ENCODE results near the gene PCLO. TPM values are rescaled to one million over a fixed set of nuclear protein-coding genes. Genes with fewer than 3 reads are reported as not detected.

PCLO gene
- polyA plus RNA-seq, 2 of the 4 experiments (the other 2 are of a cell fraction) = 0.41 to 1.1 TPM

DNA sequence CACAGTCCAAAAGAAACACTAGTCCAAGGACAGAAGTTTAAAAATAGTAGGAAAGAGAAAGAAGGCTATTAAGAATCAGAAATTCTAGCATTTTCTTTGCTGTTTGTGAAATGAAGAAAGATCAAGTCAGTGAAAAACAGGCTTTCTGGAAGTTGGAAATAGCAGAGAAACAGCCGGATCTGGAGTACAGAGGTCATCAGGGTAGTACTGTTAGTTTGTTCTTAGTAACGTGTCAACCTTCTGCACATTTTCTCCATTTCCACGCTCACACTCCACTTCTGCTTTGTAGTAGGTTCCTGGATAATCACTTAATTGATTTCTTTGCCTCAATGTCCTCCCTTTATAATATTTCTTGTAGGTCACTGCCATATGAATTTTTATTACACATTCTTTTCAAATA, 322.6 kb downstream of the PCLO start:
- Histone ChIP-seq H3K4me2 (peak overlapping the region; percentile 2; the same call in 1 of the 3 replicates), H3K4me1 (no peaks in the 10 kb centered on the region), H3K4me3 (no peak overlapping the region), H3K27ac (no peak overlapping the region), H3K9me3 (no peaks in the 10 kb centered on the region)
- ChIA-PET CTCF (no interaction called here), POLR2A (no interaction called here)
- no peak for FAIRE-seq
- ATAC-seq = no peak
- no peak for TF ChIP-seq PBX3 (IDR thresholded peaks at IDR 0.05)
- no peak for TF ChIP-seq JUN (IDR thresholded peaks at IDR 0.05)
- DNase-seq (ENCODE audit: low read depth in 1 of 2, low spot score in 1 of 2) = no peak
- WGBS (ENCODE audit: missing lambda C conversion rate) = 33% methylated on average over 3 of the region's 3 CpGs

DNA sequence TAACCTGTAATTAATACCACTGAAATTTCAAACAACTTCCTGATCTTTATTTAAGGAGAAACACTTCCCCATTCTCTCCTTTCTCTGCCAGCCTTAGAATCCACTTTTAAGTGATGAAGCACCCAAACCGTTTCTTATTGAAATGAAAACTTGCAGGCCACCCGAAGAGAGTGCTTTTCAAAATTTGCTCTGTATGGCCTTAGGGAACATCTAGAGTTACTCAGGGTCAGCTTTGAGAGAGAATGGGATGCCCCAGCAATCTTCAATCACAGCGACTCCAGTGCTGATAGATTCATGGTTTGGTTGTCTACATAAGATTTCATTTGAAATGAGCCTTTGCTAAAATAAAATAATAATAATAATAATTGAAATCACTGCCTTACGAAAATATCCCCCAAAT, 323.1 kb downstream of the PCLO start:
- CTCF ChIA-PET = no interaction called here

More for the DNA sequence above, 323.1 kb downstream of the PCLO start:
- peak overlapping the region; percentile 2; the same call in 1 of the 3 replicates for H3K4me2 ChIP-seq
- TF ChIP-seq, protein P1, sequence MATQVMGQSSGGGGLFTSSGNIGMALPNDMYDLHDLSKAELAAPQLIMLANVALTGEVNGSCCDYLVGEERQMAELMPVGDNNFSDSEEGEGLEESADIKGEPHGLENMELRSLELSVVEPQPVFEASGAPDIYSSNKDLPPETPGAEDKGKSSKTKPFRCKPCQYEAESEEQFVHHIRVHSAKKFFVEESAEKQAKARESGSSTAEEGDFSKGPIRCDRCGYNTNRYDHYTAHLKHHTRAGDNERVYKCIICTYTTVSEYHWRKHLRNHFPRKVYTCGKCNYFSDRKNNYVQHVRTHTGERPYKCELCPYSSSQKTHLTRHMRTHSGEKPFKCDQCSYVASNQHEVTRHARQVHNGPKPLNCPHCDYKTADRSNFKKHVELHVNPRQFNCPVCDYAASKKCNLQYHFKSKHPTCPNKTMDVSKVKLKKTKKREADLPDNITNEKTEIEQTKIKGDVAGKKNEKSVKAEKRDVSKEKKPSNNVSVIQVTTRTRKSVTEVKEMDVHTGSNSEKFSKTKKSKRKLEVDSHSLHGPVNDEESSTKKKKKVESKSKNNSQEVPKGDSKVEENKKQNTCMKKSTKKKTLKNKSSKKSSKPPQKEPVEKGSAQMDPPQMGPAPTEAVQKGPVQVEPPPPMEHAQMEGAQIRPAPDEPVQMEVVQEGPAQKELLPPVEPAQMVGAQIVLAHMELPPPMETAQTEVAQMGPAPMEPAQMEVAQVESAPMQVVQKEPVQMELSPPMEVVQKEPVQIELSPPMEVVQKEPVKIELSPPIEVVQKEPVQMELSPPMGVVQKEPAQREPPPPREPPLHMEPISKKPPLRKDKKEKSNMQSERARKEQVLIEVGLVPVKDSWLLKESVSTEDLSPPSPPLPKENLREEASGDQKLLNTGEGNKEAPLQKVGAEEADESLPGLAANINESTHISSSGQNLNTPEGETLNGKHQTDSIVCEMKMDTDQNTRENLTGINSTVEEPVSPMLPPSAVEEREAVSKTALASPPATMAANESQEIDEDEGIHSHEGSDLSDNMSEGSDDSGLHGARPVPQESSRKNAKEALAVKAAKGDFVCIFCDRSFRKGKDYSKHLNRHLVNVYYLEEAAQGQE (IDR thresholded peaks at IDR 0.05) = no peak
- TF ChIP-seq CTCF (IDR thresholded peaks at IDR 0.05) (no peak), CBX2 (IDR thresholded peaks at IDR 0.05; ENCODE audit: borderline replicate concordance, low read depth) (no peak), HEYL (CRISPR knock-in tag; IDR thresholded peaks at IDR 0.05) (no peak), RCOR1 (IDR thresholded peaks at IDR 0.05; ENCODE audit: low read depth, low read length) (no peak), RFX5 (IDR thresholded peaks at IDR 0.05) (no peak), GATA3 (IDR thresholded peaks at IDR 0.05; ENCODE audit: borderline replicate concordance) (no peak), NPAS2 (CRISPR knock-in tag; IDR thresholded peaks at IDR 0.05; ENCODE audit: borderline replicate concordance) (no peak), RNF2 (IDR thresholded peaks at IDR 0.05; ENCODE audit: borderline replicate concordance, low read depth) (no peak), PHF8 (IDR thresholded peaks at IDR 0.05; ENCODE audit: borderline replicate concordance, low read depth) (no peak), ZSCAN20 (CRISPR knock-in tag; IDR thresholded peaks at IDR 0.05) (no peak), JUN (IDR thresholded peaks at IDR 0.05) (no peak), CHD4 (IDR thresholded peaks at IDR 0.05; ENCODE audit: borderline replicate concordance) (no peak), CBX8 (IDR thresholded peaks at IDR 0.05) (no peak)
- TF ChIP-seq, protein P2, sequence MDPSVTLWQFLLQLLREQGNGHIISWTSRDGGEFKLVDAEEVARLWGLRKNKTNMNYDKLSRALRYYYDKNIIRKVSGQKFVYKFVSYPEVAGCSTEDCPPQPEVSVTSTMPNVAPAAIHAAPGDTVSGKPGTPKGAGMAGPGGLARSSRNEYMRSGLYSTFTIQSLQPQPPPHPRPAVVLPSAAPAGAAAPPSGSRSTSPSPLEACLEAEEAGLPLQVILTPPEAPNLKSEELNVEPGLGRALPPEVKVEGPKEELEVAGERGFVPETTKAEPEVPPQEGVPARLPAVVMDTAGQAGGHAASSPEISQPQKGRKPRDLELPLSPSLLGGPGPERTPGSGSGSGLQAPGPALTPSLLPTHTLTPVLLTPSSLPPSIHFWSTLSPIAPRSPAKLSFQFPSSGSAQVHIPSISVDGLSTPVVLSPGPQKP (IDR thresholded peaks at IDR 0.05; ENCODE audit: low read depth, low read length) = no peak
- TF ChIP-seq, protein P3, sequence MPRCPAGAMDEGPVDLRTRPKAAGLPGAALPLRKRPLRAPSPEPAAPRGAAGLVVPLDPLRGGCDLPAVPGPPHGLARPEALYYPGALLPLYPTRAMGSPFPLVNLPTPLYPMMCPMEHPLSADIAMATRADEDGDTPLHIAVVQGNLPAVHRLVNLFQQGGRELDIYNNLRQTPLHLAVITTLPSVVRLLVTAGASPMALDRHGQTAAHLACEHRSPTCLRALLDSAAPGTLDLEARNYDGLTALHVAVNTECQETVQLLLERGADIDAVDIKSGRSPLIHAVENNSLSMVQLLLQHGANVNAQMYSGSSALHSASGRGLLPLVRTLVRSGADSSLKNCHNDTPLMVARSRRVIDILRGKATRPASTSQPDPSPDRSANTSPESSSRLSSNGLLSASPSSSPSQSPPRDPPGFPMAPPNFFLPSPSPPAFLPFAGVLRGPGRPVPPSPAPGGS (IDR thresholded peaks at IDR 0.05) = no peak
- TF ChIP-seq, protein P4, sequence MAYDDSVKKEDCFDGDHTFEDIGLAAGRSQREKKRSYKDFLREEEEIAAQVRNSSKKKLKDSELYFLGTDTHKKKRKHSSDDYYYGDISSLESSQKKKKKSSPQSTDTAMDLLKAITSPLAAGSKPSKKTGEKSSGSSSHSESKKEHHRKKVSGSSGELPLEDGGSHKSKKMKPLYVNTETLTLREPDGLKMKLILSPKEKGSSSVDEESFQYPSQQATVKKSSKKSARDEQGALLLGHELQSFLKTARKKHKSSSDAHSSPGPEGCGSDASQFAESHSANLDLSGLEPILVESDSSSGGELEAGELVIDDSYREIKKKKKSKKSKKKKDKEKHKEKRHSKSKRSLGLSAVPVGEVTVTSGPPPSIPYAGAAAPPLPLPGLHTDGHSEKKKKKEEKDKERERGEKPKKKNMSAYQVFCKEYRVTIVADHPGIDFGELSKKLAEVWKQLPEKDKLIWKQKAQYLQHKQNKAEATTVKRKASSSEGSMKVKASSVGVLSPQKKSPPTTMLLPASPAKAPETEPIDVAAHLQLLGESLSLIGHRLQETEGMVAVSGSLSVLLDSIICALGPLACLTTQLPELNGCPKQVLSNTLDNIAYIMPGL (CRISPR knock-in tag; IDR thresholded peaks at IDR 0.05; ENCODE audit: borderline replicate concordance) = no peak
- FAIRE-seq (no peak), DNase-seq (ENCODE audit: low read depth in 1 of 2, low spot score in 1 of 2) (no peak), ATAC-seq (no peak)
- no peaks in the 10 kb centered on the region for H3K9me3 ChIP-seq
- WGBS (ENCODE audit: missing lambda C conversion rate) = 30% methylated on average over 4 of the region's 4 CpGs
- POLR2A ChIA-PET = no interaction called here
- H3K4me3 ChIP-seq = no peak overlapping the region
- H3K4me1 ChIP-seq = no peaks in the 10 kb centered on the region
- H3K27ac ChIP-seq = no peak overlapping the region

Data from A549 (cell line).